ENCODE results near the gene TNFAIP6.
"Not testable (repeated sequence)": the region's sequence is repeated elsewhere in the genome, so short reads cannot be mapped to it uniquely, and the experiment has no call there.

TNFAIP6 gene

GRCh38 chr2:151357359-151357758 is at the start of gene TNFAIP6:
TNFAIP6 (plus strand) TSS chr2:151357592; CDS start chr2:151357667, 75 bp downstream.
- DNase-seq = no peak

- DNase-seq = not testable (repeated sequence)
Observed at GRCh38 chr2:151310313-151310712, 47.1 kb upstream of the TNFAIP6 start.

DNA sequence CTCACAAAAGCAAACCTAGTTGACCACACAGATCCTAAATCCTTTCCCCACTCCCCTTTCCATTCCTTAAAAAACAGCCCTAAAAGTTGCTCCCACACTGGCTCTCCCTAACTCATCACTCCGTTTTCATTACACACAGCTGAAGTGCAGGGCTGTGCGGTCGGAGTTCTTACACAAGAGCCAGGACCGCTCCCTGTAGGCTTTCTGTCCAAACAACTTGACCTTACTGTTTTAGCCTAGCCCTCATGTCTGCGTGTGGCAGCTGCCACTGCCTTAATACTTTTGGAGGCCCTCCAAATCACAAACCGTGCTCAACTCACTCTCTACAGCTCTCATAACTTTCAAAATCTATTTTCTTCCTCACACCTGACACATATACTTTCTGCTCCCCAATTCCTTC is 45.0 kb upstream of the TNFAIP6 start:
- not testable (repeated sequence) for DNase-seq

DNA sequence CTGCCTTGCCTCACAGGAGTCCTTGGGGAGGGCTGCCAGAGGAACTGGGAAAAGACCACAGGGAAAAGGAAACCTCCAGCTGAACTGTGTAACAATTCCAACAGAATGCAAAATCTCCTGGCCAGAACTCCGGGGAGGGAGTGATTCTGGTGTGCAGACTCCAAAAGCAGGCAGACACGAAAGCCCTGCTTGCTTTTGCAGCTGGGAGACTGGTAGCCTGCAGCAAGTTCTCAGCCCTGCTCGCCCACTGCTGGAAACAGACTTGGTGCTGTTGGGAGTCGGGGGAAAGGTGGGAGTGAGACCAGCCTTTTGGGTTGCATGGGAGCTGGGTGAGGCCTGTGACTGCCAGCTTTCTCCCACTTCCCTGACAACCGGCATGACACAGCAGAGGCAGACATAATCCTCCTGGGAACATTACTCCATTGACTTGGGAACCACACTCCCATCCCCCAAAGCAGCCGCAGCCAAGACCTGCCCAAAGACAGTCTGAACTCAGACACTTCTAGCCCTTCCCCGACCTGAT is 42.0 kb upstream of the TNFAIP6 start:
- DNase-seq = peak; percentile 8

GRCh38 chr2:151325581-151326095 is 31.8 kb upstream of the TNFAIP6 start:
- no peak for DNase-seq

DNA sequence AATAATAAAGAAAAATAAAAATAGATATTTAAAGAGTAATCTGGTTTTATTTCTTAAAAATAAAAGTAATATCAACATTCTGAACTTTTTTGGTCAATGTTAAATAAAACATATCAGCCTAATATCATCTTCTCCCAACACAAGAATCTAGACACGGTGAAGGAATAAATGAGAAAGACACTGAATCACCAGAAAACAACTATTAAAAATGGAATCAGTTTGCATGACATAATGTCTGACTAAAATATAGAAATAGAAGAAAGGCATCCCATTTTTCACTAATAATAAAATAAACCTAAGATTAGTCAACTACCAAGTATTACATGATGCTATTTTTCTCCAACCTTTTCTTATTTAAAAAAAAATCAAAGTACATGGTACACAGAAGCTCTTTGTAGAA is 30.8 kb upstream of the TNFAIP6 start:
- no peak for DNase-seq

DNA sequence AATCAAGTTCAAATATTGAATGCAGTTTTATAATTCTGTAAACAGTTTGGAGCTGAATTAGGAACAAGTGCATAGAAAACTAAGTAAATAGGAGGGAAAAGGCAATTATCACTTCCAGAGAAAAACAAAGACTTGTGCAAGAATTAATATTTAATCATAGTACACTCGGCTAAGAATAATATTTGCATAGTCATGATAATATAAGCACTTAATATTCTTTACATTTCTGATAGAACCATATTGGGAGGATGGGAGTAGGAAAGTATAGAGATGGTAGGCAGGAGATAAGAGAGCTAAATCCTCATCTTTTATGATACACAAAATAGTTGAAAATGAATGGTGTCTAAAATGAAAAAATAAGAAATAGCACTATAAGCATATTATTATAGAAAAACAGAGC is 27.4 kb upstream of the TNFAIP6 start:
- no peak for DNase-seq

GRCh38 chr2:151333083-151333482 is 24.3 kb upstream of the TNFAIP6 start:
- no peak for DNase-seq

DNA sequence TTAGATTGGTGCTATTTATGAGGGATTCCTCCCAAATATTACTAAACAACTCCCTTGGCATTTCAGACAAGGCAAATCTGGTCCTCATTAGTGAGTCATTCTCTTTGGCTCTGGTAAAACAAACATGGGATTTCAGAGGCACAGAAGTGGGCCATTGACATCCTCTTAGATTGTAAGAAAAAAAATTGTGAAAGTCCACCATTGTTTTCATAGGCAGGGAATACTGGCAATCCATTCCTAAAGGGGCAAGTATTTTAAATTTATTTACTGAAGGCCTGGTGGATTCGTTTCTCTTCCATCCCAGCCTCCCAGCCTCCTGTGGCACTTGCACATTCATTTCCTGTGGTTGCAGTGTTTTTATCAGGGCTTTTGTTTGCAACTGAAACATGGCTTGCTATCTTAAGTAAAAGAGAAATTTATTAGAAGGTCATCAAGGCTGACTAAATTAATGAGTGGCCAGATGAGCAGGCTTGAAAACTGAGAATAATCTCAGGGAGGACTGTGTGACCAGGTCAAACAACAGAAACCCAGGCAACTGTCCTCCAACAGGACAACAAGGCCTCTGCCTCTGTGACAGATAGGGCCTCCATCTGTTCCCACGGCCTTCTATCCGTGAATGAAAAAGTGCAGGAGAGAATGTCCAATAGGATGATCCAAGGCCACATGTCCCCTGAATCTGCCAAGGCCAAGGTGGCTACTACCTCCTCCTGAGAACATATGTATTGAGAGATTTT is 23.1 kb upstream of the TNFAIP6 start:
- no peak for DNase-seq

DNA sequence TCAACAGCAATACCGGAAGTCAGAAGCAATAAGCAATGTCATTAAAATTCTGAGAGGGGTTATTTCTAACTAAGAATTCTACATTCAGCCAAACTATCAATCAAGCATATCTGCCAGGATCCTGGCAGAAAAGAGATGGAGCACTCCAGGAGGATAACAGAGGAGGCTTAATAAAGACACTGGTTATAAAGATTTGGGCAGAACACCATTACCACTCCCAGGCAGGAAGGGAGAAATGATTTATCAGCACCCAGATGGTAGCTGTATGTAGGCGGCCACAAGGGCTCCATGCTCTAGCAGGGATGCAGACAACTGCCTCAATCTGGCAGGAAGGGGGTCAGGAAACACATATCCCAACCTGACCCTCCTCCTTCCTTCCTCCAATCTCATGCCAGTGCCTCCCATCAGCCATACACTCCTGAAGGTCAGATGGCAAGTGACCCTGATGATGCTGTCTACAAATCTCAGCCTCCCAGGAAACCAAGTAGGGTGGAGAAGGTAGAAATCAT is 20.5 kb upstream of the TNFAIP6 start:
- no peak for DNase-seq

GRCh38 chr2:151337643-151338042 is 19.7 kb upstream of the TNFAIP6 start:
- DNase-seq = no peak

DNA sequence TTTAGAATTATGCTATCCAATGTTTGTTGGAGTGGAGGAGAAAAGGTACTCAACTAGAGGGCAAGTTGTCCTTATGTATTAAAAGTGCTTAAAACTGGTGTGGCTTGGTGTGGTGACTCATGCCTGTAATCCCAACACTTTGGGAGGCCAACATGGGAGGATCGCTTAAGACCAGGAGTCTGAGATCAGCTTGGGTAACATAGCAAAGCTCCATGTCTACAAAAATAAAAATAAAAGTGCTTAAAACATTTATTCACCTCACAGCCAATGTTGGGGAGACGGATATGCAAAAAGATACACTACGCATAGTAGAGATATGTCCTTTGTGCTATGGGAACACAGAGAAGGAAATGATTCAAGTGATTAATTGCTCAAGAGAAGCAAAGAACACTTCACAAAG is 19.3 kb upstream of the TNFAIP6 start:
- DNase-seq = no peak

GRCh38 chr2:151343073-151343472 is 14.3 kb upstream of the TNFAIP6 start:
- no peak for DNase-seq

DNA sequence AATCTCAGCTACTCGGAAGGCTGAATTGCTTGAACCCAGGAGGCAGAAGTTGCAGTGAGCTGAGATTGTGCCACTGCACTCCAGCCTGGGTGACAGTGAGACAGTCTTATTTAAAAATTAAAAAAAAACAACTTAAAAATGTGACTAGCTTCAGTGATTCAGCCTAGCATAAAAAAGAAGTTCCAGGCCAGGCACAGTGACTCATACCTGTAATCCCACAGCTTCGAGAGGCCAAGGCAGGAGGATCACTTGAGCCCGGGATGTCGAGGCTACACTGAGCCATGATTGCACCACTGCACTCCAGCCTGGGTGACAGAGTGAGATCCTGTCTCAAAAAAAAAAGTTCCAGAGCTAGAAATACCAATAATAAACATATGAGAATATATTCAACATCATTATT is 13.2 kb upstream of the TNFAIP6 start:
- not testable (repeated sequence) for DNase-seq

DNA sequence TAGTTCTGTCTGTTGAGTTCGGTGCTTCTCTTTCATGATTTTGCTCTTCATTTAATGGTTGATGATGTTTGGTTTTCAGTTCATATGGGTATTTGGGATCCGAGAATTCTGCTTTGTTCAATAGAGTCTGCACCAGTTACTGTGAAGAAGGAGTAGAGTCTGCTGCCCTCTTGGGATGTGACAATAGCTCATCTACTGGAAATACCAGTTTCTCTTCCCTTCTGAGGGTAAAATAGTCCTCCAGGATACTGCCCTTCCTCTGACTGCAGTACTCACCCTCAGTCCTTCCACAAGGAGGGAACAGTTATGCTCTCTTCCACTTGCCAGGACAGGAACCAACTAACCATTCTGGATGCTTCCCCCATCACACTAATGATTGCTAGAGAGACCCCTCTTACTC is 12.5 kb upstream of the TNFAIP6 start:
- DNase-seq = no peak

GRCh38 chr2:151347294-151347693 is 10.1 kb upstream of the TNFAIP6 start:
- DNase-seq = no peak

DNA sequence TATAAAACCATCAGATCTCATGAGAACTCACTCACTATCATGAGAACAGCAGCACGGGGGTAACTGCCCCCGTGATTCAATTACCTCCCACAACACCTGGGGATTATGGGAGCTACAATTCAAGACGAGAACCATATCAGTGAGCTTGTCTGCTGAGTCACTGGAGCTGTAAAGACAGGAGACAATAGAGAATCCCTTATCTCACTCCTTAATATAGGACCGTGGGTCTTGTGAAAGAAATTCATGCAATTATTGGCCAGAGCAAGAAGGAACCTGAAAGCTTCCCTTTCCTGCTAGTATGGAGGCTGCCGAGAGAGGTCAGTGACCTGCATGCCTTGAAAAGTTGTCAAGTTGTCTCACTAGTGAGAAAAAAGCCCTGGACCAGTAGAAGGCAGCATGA is 9.5 kb upstream of the TNFAIP6 start:
- no peak for DNase-seq

DNA sequence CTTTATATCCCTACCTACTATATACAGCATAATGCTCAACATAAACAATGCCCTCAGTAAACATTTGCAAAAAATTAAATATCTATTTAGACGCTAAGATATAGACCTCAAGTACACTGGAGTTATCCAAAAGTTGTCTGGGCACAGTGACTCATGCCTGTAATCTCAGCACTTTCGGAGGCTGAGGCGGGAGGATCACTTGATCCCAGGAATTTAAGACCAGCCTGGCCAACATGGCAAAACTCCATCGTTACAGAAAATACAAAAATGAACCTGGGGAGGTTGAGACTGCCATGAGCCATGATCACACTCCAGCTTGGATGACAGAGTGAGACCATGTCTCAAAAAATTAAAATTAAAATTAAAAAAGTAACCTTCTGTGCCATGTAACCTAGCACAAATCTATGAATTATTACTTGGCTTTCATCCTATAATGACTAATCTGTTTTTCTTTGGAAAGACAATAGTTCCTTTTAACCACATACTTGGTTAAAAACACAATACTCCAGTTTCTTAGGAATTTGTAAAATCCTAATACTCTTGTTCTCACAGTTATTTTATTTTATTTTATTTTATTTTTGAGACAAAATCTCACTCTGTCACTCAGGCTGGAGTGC is 6.7 kb upstream of the TNFAIP6 start:
- DNase-seq = no peak

DNA sequence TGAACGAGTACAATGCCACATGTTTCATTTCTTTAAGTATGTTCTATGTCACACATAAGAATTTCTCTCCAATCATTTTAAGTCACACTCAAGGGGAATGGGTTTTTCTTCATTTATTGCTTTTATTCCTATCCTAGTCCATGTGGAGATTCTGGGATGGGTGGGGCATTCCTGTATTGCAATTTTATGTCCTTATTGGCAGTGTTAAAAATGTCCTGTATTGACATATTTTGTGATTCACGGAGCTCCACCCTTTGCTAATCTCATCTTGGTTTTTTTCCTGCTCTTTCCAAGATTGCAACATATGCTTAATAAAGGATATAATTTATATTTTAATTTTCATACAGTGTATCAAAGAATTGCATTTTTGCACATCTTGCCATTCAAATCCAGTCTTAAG is 3.4 kb upstream of the TNFAIP6 start:
- no peak for DNase-seq

DNA sequence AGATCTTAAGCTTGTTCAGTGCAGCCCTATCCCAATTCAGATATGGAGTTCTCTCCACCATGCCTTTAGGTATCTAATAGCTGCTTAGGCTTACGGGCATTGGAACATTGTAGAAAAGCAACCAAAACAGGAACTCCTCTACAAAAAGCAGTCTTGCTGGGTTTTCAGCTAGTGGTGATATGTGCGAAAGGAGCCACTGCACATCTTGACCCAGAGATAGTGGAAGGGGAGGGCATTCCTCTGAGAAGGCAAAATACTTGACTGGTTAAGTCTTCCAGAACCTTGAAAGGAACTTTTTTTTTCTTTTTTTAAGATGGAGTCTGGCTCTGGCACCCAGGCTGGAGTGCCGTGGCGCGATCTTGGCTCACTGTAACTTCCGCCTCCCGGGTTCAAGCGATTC is 2.6 kb upstream of the TNFAIP6 start:
- no peak for DNase-seq

- no peak for DNase-seq
Observed at GRCh38 chr2:151358166-151358970, 976 bp downstream of the TNFAIP6 start.

- no peak for DNase-seq
Observed at GRCh38 chr2:151359768-151360461, 2.5 kb downstream of the TNFAIP6 start.

All from NCI-H2107 (cell line).